GM12878 (cell line): ENCODE data around the gene PHLDB3. TPM values are rescaled to one million over a fixed set of nuclear protein-coding genes. Genes with fewer than 3 reads are reported as not detected.

Experiments
- ATAC-seq: fragments of 200-7000 bp; cut with Tn5 transposase; 3 replicates; pipeline ENCODE4 v1.9.1; 2020; ENCODE audit warnings: mild to moderate bottlenecking, moderate library complexity
- BruUV-seq: library from RNA; stranded (reverse); fragments of 400-500 nt; replicated peaks from 2 replicates; lab custom pipeline; 2021; lab: Mats Ljungman, UMichigan
- CTCF ChIA-PET: fragments of 300-600 bp; sonication (Branson Sonifier 250); formaldehyde crosslinking; extraction: SDS; loops from one replicate; lab custom pipeline; 2021; ENCODE audit warnings: inconsistent platforms; lab: Yijun Ruan, JAX
- POLR2A ChIA-PET: fragments of 350-600 bp; formaldehyde crosslinking; extraction: SDS; loops from one replicate; lab custom pipeline; 2021; ENCODE audit warnings: inconsistent platforms; lab: Charles Lee
- RAD21 ChIA-PET: fragments of 300-600 bp; sonication (Branson Sonifier 250); formaldehyde crosslinking; loops from one replicate; lab custom pipeline; 2023; ENCODE audit warnings: antibody characterized with exemption; ENCODE audit not compliant: unreplicated experiment; lab: Charles Lee
- SMC1A ChIA-PET: fragments of 300-600 bp; sonication (Branson Sonifier 250); formaldehyde crosslinking; loops from one replicate; lab custom pipeline; 2023; ENCODE audit not compliant: unreplicated experiment, uncharacterized antibody; lab: Charles Lee
- DNase-seq: peaks from one replicate; pipeline ENCODE4 v3.0.0-alpha.2; 2011; ENCODE audit warnings: low read depth, low spot score
- FAIRE-seq: peaks from 3 replicates; lab custom pipeline; 2011; peaks lifted over from hg19 to GRCh38; lab: Jason Lieb, UNC
- H2AFZ ChIP-seq: 2 replicates; pipeline ENCODE4 v1.6.0; 2011; ENCODE audit warnings: low read depth, low read length, control low read depth; ENCODE audit not compliant: control insufficient read depth
- H3K27ac ChIP-seq: 2 replicates; pipeline ENCODE4 v1.5.1; 2011; ENCODE audit warnings: control low read depth; ENCODE audit not compliant: control insufficient read depth, insufficient read depth
- H3K27me3 ChIP-seq, 2 experiments: replicated peaks in 1 of 2; 2 replicates each; pipeline versions ENCODE4 v1.6.0 to v1.6.1; 2011; ENCODE audit warnings: low read length in 1 of 2; ENCODE audit not compliant: control insufficient read depth in 2 of 2, insufficient read depth in 2 of 2
- H3K36me3 ChIP-seq, 2 experiments: 2 replicates each; pipeline ENCODE4 v1.5.1; 2011; ENCODE audit warnings: low read length in 1 of 2; ENCODE audit not compliant: control insufficient read depth in 2 of 2, insufficient read depth in 2 of 2
- H3K4me1 ChIP-seq: 2 replicates; pipeline ENCODE4 v1.6.1; 2011; ENCODE audit warnings: mild to moderate bottlenecking, low read length, moderate library complexity, mixed read lengths; ENCODE audit not compliant: control insufficient read depth, insufficient read depth
- H3K4me2 ChIP-seq: 2 replicates; pipeline ENCODE4 v1.6.0; 2011; ENCODE audit warnings: control low read depth; ENCODE audit not compliant: control insufficient read depth, insufficient read depth
- H3K4me3 ChIP-seq: fragments of 200-600 bp; sonication (generic); 2 replicates; pipeline ENCODE4 v1.5.1; 2016
- H3K79me2 ChIP-seq: 2 replicates; pipeline ENCODE4 v1.6.0; 2011; ENCODE audit warnings: low read length; ENCODE audit not compliant: control insufficient read depth, insufficient read depth
- H3K9ac ChIP-seq: 2 replicates; pipeline ENCODE4 v1.8.0; 2011; ENCODE audit warnings: low read length, control low read depth, mixed read lengths; ENCODE audit not compliant: control insufficient read depth, insufficient read depth
- H3K9me3 ChIP-seq: replicated peaks from 3 replicates; pipeline ENCODE4 v1.5.1; 2011; ENCODE audit warnings: mild to moderate bottlenecking, low read length; ENCODE audit not compliant: control insufficient read depth, insufficient read depth
- H4K20me1 ChIP-seq: 2 replicates; pipeline ENCODE4 v1.6.0; 2011; ENCODE audit not compliant: control insufficient read depth, insufficient read depth
- CHD2 ChIP-seq: IDR thresholded peaks from 2 replicates; pipeline ENCODE4 v1.6.1; 2011; ENCODE audit warnings: low read depth, low read length, improper control_type of control experiment, borderline replicate concordance
- EED ChIP-seq: sonication (generic); IDR thresholded peaks from 2 replicates; pipeline ENCODE4 v1.6.1; 2016; ENCODE audit warnings: antibody characterized with exemption, low read depth
- FOXK2 ChIP-seq: fragments of 450-650 bp; IDR thresholded peaks from 2 replicates; pipeline ENCODE4 v1.6.1; 2017; ENCODE audit warnings: mild to moderate bottlenecking, moderate library complexity
- IKZF1 ChIP-seq: fragments of 450-650 bp; conservative IDR thresholded peaks from 2 replicates; pipeline ENCODE4 v1.6.1; 2017; ENCODE audit warnings: antibody characterized with exemption, mild to moderate bottlenecking
- IRF5 ChIP-seq: fragments of 450-650 bp; IDR thresholded peaks from 2 replicates; pipeline ENCODE4 v1.6.1; 2017; ENCODE audit warnings: borderline replicate concordance
- KAT2A ChIP-seq: conservative IDR thresholded peaks from 2 replicates; pipeline ENCODE4 v1.6.1; 2011; ENCODE audit warnings: low read depth, low read length; ENCODE audit not compliant: control insufficient read depth
- KLF5 ChIP-seq: fragments of 450-650 bp; IDR thresholded peaks from 2 replicates; pipeline ENCODE4 v1.6.1; 2014; ENCODE audit warnings: mild to moderate bottlenecking; ENCODE audit not compliant: partially characterized antibody
- LARP7 ChIP-seq: fragments of 450-650 bp; IDR thresholded peaks from 2 replicates; pipeline ENCODE4 v1.6.1; 2017; ENCODE audit warnings: mild to moderate bottlenecking
- MEF2A ChIP-seq: IDR thresholded peaks from 2 replicates; pipeline ENCODE4 v1.6.1; 2011; ENCODE audit warnings: low read depth, mild to moderate bottlenecking, low read length, moderate library complexity; ENCODE audit not compliant: insufficient read depth
- MTA3 ChIP-seq: IDR thresholded peaks from 2 replicates; pipeline ENCODE4 v1.6.1; 2012; ENCODE audit warnings: low read length, inconsistent platforms, borderline replicate concordance
- MXI1 ChIP-seq: fragments of 150-350 bp; IDR thresholded peaks from 2 replicates; pipeline ENCODE4 v1.6.1; 2011; ENCODE audit warnings: low read depth, mild to moderate bottlenecking, inconsistent platforms, low read length, improper control_type of control experiment
- PAX8 ChIP-seq: fragments of 450-650 bp; IDR thresholded peaks from 2 replicates; pipeline ENCODE4 v1.6.1; 2017; ENCODE audit warnings: mild to moderate bottlenecking, moderate library complexity
- POLR2A ChIP-seq: IDR thresholded peaks from 2 replicates; pipeline ENCODE4 v1.6.1; 2011; ENCODE audit warnings: low read depth, mild to moderate bottlenecking, low read length
- POLR2AphosphoS5 ChIP-seq: IDR thresholded peaks from 2 replicates; pipeline ENCODE4 v1.6.1; 2011; ENCODE audit warnings: mild to moderate bottlenecking, low read length, inconsistent platforms
- RELA ChIP-seq: fragments of 450-650 bp; IDR thresholded peaks from 2 replicates; pipeline ENCODE4 v1.8.0; 2014; ENCODE audit warnings: borderline replicate concordance; ENCODE audit not compliant: partially characterized antibody
- TAF1 ChIP-seq: IDR thresholded peaks from 2 replicates; pipeline ENCODE4 v1.6.1; 2011; ENCODE audit warnings: mild to moderate bottlenecking, low read depth, low read length, borderline replicate concordance
- USF1 ChIP-seq: IDR thresholded peaks from 2 replicates; pipeline ENCODE4 v1.6.1; 2011; ENCODE audit warnings: borderline replicate concordance, low read depth, mild to moderate bottlenecking, moderate library complexity, mixed read lengths, low read length; ENCODE audit not compliant: insufficient read depth; ENCODE audit errors: extremely low read length
- WRNIP1 ChIP-seq: IDR thresholded peaks from 2 replicates; pipeline ENCODE4 v1.6.1; 2011; ENCODE audit warnings: low read depth, low read length, improper control_type of control experiment, borderline replicate concordance
- ZNF592 ChIP-seq: fragments of 450-650 bp; IDR thresholded peaks from 2 replicates; pipeline ENCODE4 v1.6.1; 2017; ENCODE audit warnings: mild to moderate bottlenecking, moderate library complexity
- WGBS: methylation state at CpG from one replicate; pipeline ENCODE4 v1.1.6; 2016; ENCODE audit warnings: low lambda C conversion rate; ENCODE audit not compliant: insufficient replicate concordance, insufficient coverage; ENCODE audit errors: missing lambda C conversion rate; 5-methylcytosine and 5-hydroxymethylcytosine counted together
- in situ Hi-C: fragments of 300-500 bp; cut with MboI; formaldehyde crosslinking; loops from 9 replicates; pipeline ENCODE4 v1.14.3; 2018; ENCODE audit warnings: mixed read lengths
- intact Hi-C: fragments of 100-400 bp; cut with micrococcal nuclease; formaldehyde crosslinking; loops from one replicate; pipeline ENCODE4 v1.14.2; 2022; ENCODE audit not compliant: unreplicated experiment
- polyA plus RNA-seq, 11 experiments: library from polyadenylated mRNA; depleted of rRNA in 4 of 11; unstranded in 6 of 11; stranded (reverse) in 5 of 11; fragments of >200 nt; fragmentation: Nextera tagmentation in 4 of 11; fragmentation: Illumina TruSeq in 1 of 11; extraction: Ambion mirVana in 4 of 11; extraction: Trizol in 1 of 11; gene quantifications; 1 replicate in 1 of 11; 2 replicates in 10 of 11; pipeline versions ENCODE4 v1.2.1 to v1.2.3, GENCODE V29; 2011 to 2016; ENCODE audit warnings: inconsistent platforms in 2 of 11, missing spikeins in 2 of 11, low read depth in 1 of 11
- total RNA-seq, 4 experiments: library from RNA; depleted of rRNA in 3 of 4; stranded (reverse); fragments of >200 nt in 3 of 4; fragmentation: Illumina TruSeq in 1 of 4; extraction: Trizol in 1 of 4; gene quantifications; 2 replicates each; pipeline versions ENCODE4 v1.2.1 to v1.2.3, GENCODE V29; 2013 to 2021
- TF ChIP-seq, protein P1 (sequence below): IDR thresholded peaks from 2 replicates; pipeline ENCODE4 v1.6.1; 2012; ENCODE audit warnings: low read length, inconsistent platforms

The PHLDB3 gene
- total and polyA plus RNA-seq, 10 of the 15 experiments (the other 5 are each of a cell fraction or from before 2014, with no cell fraction given): 0.13 to 13.0 (median 5.5) TPM

DNA sequence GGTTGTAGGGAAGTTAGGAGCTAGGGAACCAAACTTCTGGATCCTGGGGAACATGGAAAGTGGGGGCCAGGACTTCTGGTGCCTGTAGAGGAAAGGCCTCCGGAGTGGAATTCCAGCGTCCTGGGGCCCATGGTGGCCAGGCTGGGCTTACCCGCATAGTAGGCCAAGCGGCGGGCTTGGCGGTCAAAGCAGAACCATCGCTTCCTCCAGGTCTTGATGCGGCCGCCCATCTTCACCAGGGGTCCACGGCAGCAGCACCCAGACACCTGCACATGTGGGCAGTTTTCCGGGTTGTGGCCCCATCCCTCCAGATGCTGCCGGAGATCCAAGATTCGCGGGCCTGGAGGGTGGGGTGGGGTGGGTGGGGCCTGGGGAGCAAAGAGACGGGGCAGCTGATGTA is 25.3 kb downstream of the PHLDB3 start:
- H3K27ac ChIP-seq: no peak overlapping the region
- H4K20me1 ChIP-seq: no peaks in the 10 kb centered on the region
- FAIRE-seq (no peak), DNase-seq (no peak), ATAC-seq (no peak)
- no peaks in the 10 kb centered on the region for H3K27me3 ChIP-seq
- no peak overlapping the region for H3K9ac ChIP-seq
- no peak for TF ChIP-seq IRF5
- TF ChIP-seq EED: no peak
- TF ChIP-seq ZNF592: no peak
- no peak for TF ChIP-seq WRNIP1
- no peak for TF ChIP-seq MTA3
- no peak for TF ChIP-seq POLR2AphosphoS5
- no peak for TF ChIP-seq IKZF1
- TF ChIP-seq MEF2A: no peak
- no peak for TF ChIP-seq MXI1
- TF ChIP-seq POLR2A: no peak
- no peak for TF ChIP-seq RELA
- TF ChIP-seq FOXK2: no peak
- no peak for TF ChIP-seq KLF5
- no peak for TF ChIP-seq CHD2
- TF ChIP-seq, protein P1, sequence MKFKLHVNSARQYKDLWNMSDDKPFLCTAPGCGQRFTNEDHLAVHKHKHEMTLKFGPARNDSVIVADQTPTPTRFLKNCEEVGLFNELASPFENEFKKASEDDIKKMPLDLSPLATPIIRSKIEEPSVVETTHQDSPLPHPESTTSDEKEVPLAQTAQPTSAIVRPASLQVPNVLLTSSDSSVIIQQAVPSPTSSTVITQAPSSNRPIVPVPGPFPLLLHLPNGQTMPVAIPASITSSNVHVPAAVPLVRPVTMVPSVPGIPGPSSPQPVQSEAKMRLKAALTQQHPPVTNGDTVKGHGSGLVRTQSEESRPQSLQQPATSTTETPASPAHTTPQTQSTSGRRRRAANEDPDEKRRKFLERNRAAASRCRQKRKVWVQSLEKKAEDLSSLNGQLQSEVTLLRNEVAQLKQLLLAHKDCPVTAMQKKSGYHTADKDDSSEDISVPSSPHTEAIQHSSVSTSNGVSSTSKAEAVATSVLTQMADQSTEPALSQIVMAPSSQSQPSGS: no peak
- TF ChIP-seq LARP7: no peak
- TF ChIP-seq PAX8: no peak
- TF ChIP-seq TAF1: no peak
- TF ChIP-seq KAT2A: no peak
- TF ChIP-seq USF1: no peak
- in situ Hi-C loops (no loop called here), intact Hi-C loops (no loop called here)
- H3K4me1 ChIP-seq: peaks cover 3% of the 10 kb centered on the region; the same call in 1 of the 2 replicates
- RAD21 ChIA-PET: no interaction called here
- H2AFZ ChIP-seq: no peak overlapping the region
- no peak overlapping the region for H3K4me2 ChIP-seq
- POLR2A ChIA-PET: no interaction called here
- CTCF ChIA-PET: interaction anchor here (1.1 kb wide), 1 partner anchor 18 kb away, joined by 3 read pairs; no protein-coding TSS in a partner anchor
- 91% methylated on average over 15 of the region's 15 CpGs for WGBS
- no peaks in the 10 kb centered on the region for H3K9me3 ChIP-seq
- H3K36me3 ChIP-seq: no peaks in the 10 kb centered on the region
- no TSS peak for BruUV-seq
- SMC1A ChIA-PET: no interaction called here
- no peak overlapping the region for H3K4me3 ChIP-seq
- no peaks in the 10 kb centered on the region for H3K79me2 ChIP-seq
